B cell (primary cell): ENCODE data around the gene SMIM21. TPM values are rescaled to one million over a fixed set of nuclear protein-coding genes. Genes with fewer than 3 reads are reported as not detected.

ENCODE experiments used
- ATAC-seq: fragments of 200-7000 bp; cut with Tn5 transposase; one replicate; pipeline ENCODE4 v1.10.0; 2021; ENCODE audit warnings: low read depth, mild to moderate bottlenecking, moderate number of reproducible peaks, moderate library complexity
- CTCF ChIA-PET: fragments of 350-600 bp; sonication (Branson Sonifier 250); formaldehyde crosslinking; loops from one replicate; lab custom pipeline; 2021; ENCODE audit warnings: antibody characterized with exemption, inconsistent platforms; lab: Charles Lee
- POLR2A ChIA-PET: fragments of 350-600 bp; sonication (Branson Sonifier 250); formaldehyde crosslinking; loops from one replicate; lab custom pipeline; 2021; ENCODE audit warnings: antibody characterized with exemption; lab: Charles Lee
- DNase-seq: peaks from one replicate; pipeline ENCODE4 v3.0.0; 2013
- H2AFZ ChIP-seq: 2 replicates; pipeline ENCODE4 v1.6.1; 2012; ENCODE audit warnings: mild to moderate bottlenecking, low read depth, low read length; ENCODE audit not compliant: insufficient read depth, poor library complexity, severe bottlenecking
- H3K27ac ChIP-seq, 2 donors: 1 replicate in 1 of 2; 2 replicates in 1 of 2; pipeline ENCODE4 v1.5.1; 2012 to 2013; ENCODE audit warnings: low read length in 2 of 2, mild to moderate bottlenecking in 2 of 2, moderate library complexity in 1 of 2
- H3K27me3 ChIP-seq, 4 experiments: fragments of 200-600 bp in 1 of 4; sonication (generic) in 1 of 4; replicated peaks in 1 of 4; 1 replicate in 2 of 4; 2 replicates in 2 of 4; pipeline versions ENCODE4 v1.6.1 to v1.7.0; 2013 to 2016; ENCODE audit warnings: low read length in 3 of 4, mild to moderate bottlenecking in 2 of 4, mixed read lengths in 1 of 4, moderate library complexity in 1 of 4; ENCODE audit not compliant: insufficient read depth in 4 of 4, control insufficient read depth in 3 of 4; ENCODE audit errors: control extremely low read depth in 1 of 4
- H3K36me3 ChIP-seq, 2 experiments: replicated peaks in 1 of 2; 1 replicate in 1 of 2; 2 replicates in 1 of 2; pipeline versions ENCODE4 v1.6.1 to v1.7.1; 2013; ENCODE audit warnings: low read length in 1 of 2; ENCODE audit not compliant: insufficient read depth in 2 of 2, control insufficient read depth in 1 of 2; ENCODE audit errors: control extremely low read depth in 1 of 2, extremely low read depth in 1 of 2
- H3K4me1 ChIP-seq, 2 donors: fragments of 200-600 bp in 1 of 2; sonication (generic) in 1 of 2; 1 replicate in 1 of 2; 2 replicates in 1 of 2; pipeline versions ENCODE4 v1.5.1 to v1.6.1; 2013 to 2017; ENCODE audit warnings: low read length in 2 of 2; ENCODE audit not compliant: control insufficient read depth in 2 of 2, insufficient read depth in 2 of 2
- H3K4me2 ChIP-seq: replicated peaks from 2 replicates; pipeline ENCODE3; 2012; ENCODE audit warnings: mild to moderate bottlenecking, low read depth, low read length; ENCODE audit not compliant: poor library complexity, severe bottlenecking
- H3K4me3 ChIP-seq, 5 experiments: fragments of 200-600 bp in 1 of 5; sonication (generic) in 1 of 5; 1 replicate in 3 of 5; 2 replicates in 2 of 5; pipeline versions ENCODE4 v1.5.1 to v1.7.0; 2011 to 2016; ENCODE audit warnings: low read length in 4 of 5, mild to moderate bottlenecking in 4 of 5, low read depth in 2 of 5, control low read depth in 1 of 5, moderate library complexity in 1 of 5; ENCODE audit not compliant: insufficient read depth in 1 of 5; ENCODE audit errors: control extremely low read depth in 1 of 5, extremely low read depth in 1 of 5
- H3K79me2 ChIP-seq: fragments of 200-600 bp; sonication (generic); one replicate; pipeline ENCODE4 v1.6.0; 2016; ENCODE audit warnings: low read length; ENCODE audit not compliant: control insufficient read depth, insufficient read depth
- H3K9ac ChIP-seq: fragments of 200-600 bp; sonication (generic); 2 replicates; pipeline ENCODE4 v1.6.1; 2017; ENCODE audit warnings: mild to moderate bottlenecking, low read length, moderate library complexity
- H3K9me3 ChIP-seq, 3 donors: one replicate each; pipeline versions ENCODE4 v1.6.1 to v1.7.1; 2013; ENCODE audit warnings: low read length in 2 of 3; ENCODE audit not compliant: control insufficient read depth in 2 of 3, insufficient read depth in 1 of 3; ENCODE audit errors: control extremely low read depth in 1 of 3
- H4K20me1 ChIP-seq: 2 replicates; pipeline ENCODE4 v1.6.0; 2012; ENCODE audit warnings: mild to moderate bottlenecking, low read length; ENCODE audit not compliant: insufficient read depth, control insufficient read depth, poor library complexity, severe bottlenecking
- H3K27ac Mint-ChIP-seq: one replicate; pipeline ENCODE4 v1.8.0; 2021; ENCODE audit warnings: mixed read lengths
- H3K27me3 Mint-ChIP-seq: one replicate; pipeline ENCODE4 v1.8.0; 2021; ENCODE audit warnings: mixed read lengths
- H3K4me1 Mint-ChIP-seq: one replicate; pipeline ENCODE4 v1.8.0; 2021; ENCODE audit warnings: mixed read lengths
- H3K4me3 Mint-ChIP-seq: one replicate; pipeline ENCODE4 v1.8.0; 2021; ENCODE audit warnings: mixed read lengths
- H3K9me3 Mint-ChIP-seq: one replicate; pipeline ENCODE4 v1.8.0; 2022; ENCODE audit warnings: mixed read lengths; ENCODE audit not compliant: insufficient read depth
- EZH2 ChIP-seq: IDR thresholded peaks from 2 replicates; pipeline ENCODE4 v1.6.1; 2012; ENCODE audit warnings: borderline replicate concordance, low read depth, mild to moderate bottlenecking, moderate library complexity, low read length; ENCODE audit not compliant: insufficient read depth, poor library complexity, severe bottlenecking
- WGBS: methylation state at CpG from one replicate; pipeline ENCODE4 v1.1.5; 2013; ENCODE audit warnings: missing lambda C conversion rate; ENCODE audit not compliant: insufficient coverage; 5-methylcytosine and 5-hydroxymethylcytosine counted together
- intact Hi-C: fragments of 100-400 bp; cut with micrococcal nuclease; formaldehyde crosslinking; loops from one replicate; pipeline ENCODE4 v1.10.0; 2022
- polyA plus RNA-seq: library from polyadenylated mRNA; depleted of rRNA; stranded (reverse); fragments of >200 nt; gene quantifications from 2 replicates; pipeline ENCODE4 v1.2.3, GENCODE V29; 2012
- total RNA-seq, 2 donors: library from RNA; stranded (reverse); fragments of 120-200 nt in 1 of 2; gene quantifications; 1 replicate in 1 of 2; 2 replicates in 1 of 2; pipeline versions ENCODE4 v1.2.3 to v1.2.4, GENCODE V29; 2013 to 2022
- TF ChIP-seq, protein P1 (sequence below): fragments of 200-600 bp; IDR thresholded peaks from one replicate; pipeline ENCODE4 v1.8.0; 2022; ENCODE audit warnings: antibody characterized with exemption, mild to moderate bottlenecking

The SMIM21 gene
- total and polyA plus RNA-seq, 2 donors (not counting 1 experiment from before 2014, with no cell fraction given) = not detected

- TF ChIP-seq, protein P1, sequence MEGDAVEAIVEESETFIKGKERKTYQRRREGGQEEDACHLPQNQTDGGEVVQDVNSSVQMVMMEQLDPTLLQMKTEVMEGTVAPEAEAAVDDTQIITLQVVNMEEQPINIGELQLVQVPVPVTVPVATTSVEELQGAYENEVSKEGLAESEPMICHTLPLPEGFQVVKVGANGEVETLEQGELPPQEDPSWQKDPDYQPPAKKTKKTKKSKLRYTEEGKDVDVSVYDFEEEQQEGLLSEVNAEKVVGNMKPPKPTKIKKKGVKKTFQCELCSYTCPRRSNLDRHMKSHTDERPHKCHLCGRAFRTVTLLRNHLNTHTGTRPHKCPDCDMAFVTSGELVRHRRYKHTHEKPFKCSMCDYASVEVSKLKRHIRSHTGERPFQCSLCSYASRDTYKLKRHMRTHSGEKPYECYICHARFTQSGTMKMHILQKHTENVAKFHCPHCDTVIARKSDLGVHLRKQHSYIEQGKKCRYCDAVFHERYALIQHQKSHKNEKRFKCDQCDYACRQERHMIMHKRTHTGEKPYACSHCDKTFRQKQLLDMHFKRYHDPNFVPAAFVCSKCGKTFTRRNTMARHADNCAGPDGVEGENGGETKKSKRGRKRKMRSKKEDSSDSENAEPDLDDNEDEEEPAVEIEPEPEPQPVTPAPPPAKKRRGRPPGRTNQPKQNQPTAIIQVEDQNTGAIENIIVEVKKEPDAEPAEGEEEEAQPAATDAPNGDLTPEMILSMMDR = no peak
- TF ChIP-seq EZH2 = no peak
- no peak overlapping the region for H3K4me3 Mint-ChIP-seq
- peaks cover 14% of the 10 kb centered on the region for H3K27me3 Mint-ChIP-seq
- CTCF ChIA-PET = no interaction called here
- H3K4me2 ChIP-seq = no peak overlapping the region
- H3K27ac ChIP-seq = no peak overlapping the region
- H3K9ac ChIP-seq = no peak overlapping the region
- H3K4me1 ChIP-seq = no peaks in the 10 kb centered on the region
- H3K36me3 ChIP-seq = no peaks in the 10 kb centered on the region
- H3K27me3 ChIP-seq = no peaks in the 10 kb centered on the region
- 100% methylated on average over 1 of the region's 3 CpGs for WGBS
- no peaks in the 10 kb centered on the region for H4K20me1 ChIP-seq
- ATAC-seq (no peak), DNase-seq (no peak)
- H2AFZ ChIP-seq = no peak overlapping the region
- H3K27ac Mint-ChIP-seq = no peak overlapping the region
- no peaks in the 10 kb centered on the region for H3K79me2 ChIP-seq
- POLR2A ChIA-PET = no interaction called here
- intact Hi-C loops = no loop called here
- H3K9me3 Mint-ChIP-seq = no peaks in the 10 kb centered on the region
- H3K4me3 ChIP-seq = no peak overlapping the region
- H3K9me3 ChIP-seq = no peaks in the 10 kb centered on the region
- no peaks in the 10 kb centered on the region for H3K4me1 Mint-ChIP-seq
These were observed 27.1 kb downstream of the SMIM21 start for GRCh38 chr18:75400366-75400765.

DNA sequence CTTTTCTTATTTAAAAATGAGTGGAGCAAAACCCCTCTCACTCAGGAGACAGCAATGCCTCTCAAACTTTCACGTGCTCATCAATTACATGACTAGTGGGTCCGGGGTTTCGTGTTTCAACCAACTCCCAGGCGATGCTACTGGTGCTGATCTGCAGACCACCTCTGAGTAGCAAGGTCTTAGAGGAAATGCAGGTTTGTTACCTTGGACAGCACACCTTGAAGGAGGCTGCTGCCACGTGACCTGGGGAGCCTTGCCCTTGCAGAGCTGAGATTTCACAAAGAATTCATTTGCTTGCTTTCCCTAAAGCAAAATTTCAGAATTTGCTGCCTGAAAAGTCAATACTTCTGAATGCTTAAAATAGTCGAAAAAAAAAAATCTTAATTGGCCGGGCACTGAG is 32.4 kb downstream of the SMIM21 start:
- POLR2A ChIA-PET = no interaction called here
- intact Hi-C loops = no loop called here
- 83% methylated on average over 7 of the region's 7 CpGs for WGBS
- H3K27me3 ChIP-seq = peaks cover 0 to 5% (median 0%) of the 10 kb centered on the region in 4 experiments
- no peaks in the 10 kb centered on the region for H3K4me1 ChIP-seq
- DNase-seq (no peak), ATAC-seq (no peak)
- Mint-ChIP-seq H3K4me1 (no peaks in the 10 kb centered on the region), H3K27ac (no peak overlapping the region), H3K9me3 (no peaks in the 10 kb centered on the region), H3K27me3 (peaks cover 19% of the 10 kb centered on the region), H3K4me3 (no peak overlapping the region)
- H4K20me1 ChIP-seq = no peaks in the 10 kb centered on the region
- TF ChIP-seq, protein P1 = no peak
- TF ChIP-seq EZH2 = no peak
- no peak overlapping the region for H3K9ac ChIP-seq
- no peak overlapping the region for H3K4me3 ChIP-seq
- H3K9me3 ChIP-seq = no peaks in the 10 kb centered on the region
- no peaks in the 10 kb centered on the region for H3K36me3 ChIP-seq
- H3K79me2 ChIP-seq = no peaks in the 10 kb centered on the region
- H3K4me2 ChIP-seq = no peak overlapping the region
- CTCF ChIA-PET = no interaction called here
- H2AFZ ChIP-seq = no peak overlapping the region
- H3K27ac ChIP-seq = no peak overlapping the region
